Stomach (tissue), 4 donors: ENCODE data around the gene CRHR1.

Source experiments
- CTCF ChIP-seq, 7 experiments: fragments of 450-650 bp in 4 of 7; fragments of 200-600 bp in 3 of 7; sonication (generic) in 3 of 7; IDR thresholded peaks; one replicate each; pipeline ENCODE4 v1.5.1; 2016 to 2019; ENCODE audit warnings: antibody characterized with exemption in 7 of 7, control low read depth in 2 of 7, mild to moderate bottlenecking in 1 of 7
- POLR2AphosphoS5 ChIP-seq, 3 donors: sonication (generic); formaldehyde crosslinking; IDR thresholded peaks; one replicate each; pipeline ENCODE4 v1.6.1; 2016; ENCODE audit warnings: antibody characterized with exemption in 3 of 3

- no peak for TF ChIP-seq CTCF (IDR thresholded peaks at IDR 0.05)
- no peak for TF ChIP-seq POLR2AphosphoS5 (IDR thresholded peaks at IDR 0.05)
These were observed 34.2 kb upstream of the CRHR1 start for GRCh38 chr17:45749831-45750335.
